SU-DHL-6 (cell line): Measurements from ENCODE around the gene MARCO.

Experiments
- EZH2phosphoT487 ChIP-seq: fragments of 200-600 bp; sonication (generic), shearing (Covaris generic); conservative IDR thresholded peaks from 2 replicates; pipeline ENCODE4 v1.6.1; 2018; ENCODE audit warnings: mild to moderate bottlenecking, antibody characterized with exemption, low read length, moderate library complexity, mixed read lengths
- TF ChIP-seq, protein P1 (sequence below): fragments of 200-600 bp; sonication (generic); IDR thresholded peaks from one replicate; pipeline ENCODE4 v1.5.1; 2017; ENCODE audit warnings: antibody characterized with exemption, mild to moderate bottlenecking, low read length, moderate library complexity; ENCODE audit not compliant: insufficient read depth, poor library complexity, severe bottlenecking

DNA sequence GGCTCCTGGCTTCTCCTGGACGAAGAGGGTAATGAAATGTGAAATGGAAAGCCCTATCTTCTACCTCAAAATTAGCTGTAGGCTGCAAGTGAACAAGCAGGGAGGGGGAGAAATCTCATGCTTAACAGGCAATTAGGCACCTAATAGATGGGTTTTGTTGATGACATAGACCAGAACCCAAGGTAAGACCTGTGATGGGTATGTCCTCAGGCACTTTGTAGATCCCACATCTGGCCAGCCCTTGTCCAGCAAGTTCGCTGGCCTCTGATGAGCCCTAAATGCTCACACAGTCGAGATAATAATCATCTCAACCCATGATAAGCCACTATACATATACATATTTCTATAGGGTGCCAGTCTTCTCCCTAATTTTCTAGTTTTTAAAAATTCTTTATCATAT, 82.6 kb downstream of the MARCO start:
- TF ChIP-seq, protein P1, sequence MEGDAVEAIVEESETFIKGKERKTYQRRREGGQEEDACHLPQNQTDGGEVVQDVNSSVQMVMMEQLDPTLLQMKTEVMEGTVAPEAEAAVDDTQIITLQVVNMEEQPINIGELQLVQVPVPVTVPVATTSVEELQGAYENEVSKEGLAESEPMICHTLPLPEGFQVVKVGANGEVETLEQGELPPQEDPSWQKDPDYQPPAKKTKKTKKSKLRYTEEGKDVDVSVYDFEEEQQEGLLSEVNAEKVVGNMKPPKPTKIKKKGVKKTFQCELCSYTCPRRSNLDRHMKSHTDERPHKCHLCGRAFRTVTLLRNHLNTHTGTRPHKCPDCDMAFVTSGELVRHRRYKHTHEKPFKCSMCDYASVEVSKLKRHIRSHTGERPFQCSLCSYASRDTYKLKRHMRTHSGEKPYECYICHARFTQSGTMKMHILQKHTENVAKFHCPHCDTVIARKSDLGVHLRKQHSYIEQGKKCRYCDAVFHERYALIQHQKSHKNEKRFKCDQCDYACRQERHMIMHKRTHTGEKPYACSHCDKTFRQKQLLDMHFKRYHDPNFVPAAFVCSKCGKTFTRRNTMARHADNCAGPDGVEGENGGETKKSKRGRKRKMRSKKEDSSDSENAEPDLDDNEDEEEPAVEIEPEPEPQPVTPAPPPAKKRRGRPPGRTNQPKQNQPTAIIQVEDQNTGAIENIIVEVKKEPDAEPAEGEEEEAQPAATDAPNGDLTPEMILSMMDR, result no peak
- no peak for TF ChIP-seq EZH2phosphoT487
